Osteoblast (primary cell): ENCODE results near the gene LAMTOR1. TPM values are rescaled to one million over a fixed set of nuclear protein-coding genes. Genes with fewer than 3 reads are reported as not detected.

ENCODE experiments used
- DNase-seq: peaks from one replicate; pipeline ENCODE4 v3.0.0; 2011; ENCODE audit warnings: low spot score, mixed read lengths; ENCODE audit not compliant: insufficient read length; ENCODE audit errors: missing footprints
- H2AFZ ChIP-seq: 2 replicates; pipeline ENCODE4 v1.6.0; 2011; ENCODE audit warnings: mild to moderate bottlenecking, low read length
- H3K27ac ChIP-seq: 2 replicates; pipeline ENCODE4 v1.5.1; 2011; ENCODE audit warnings: mild to moderate bottlenecking, low read depth, low read length, moderate library complexity
- H3K27me3 ChIP-seq: 2 replicates; pipeline ENCODE4 v1.6.0; 2012; ENCODE audit warnings: mild to moderate bottlenecking, control low read depth, inconsistent platforms, low read length, moderate library complexity; ENCODE audit not compliant: insufficient read depth
- H3K36me3 ChIP-seq: 2 replicates; pipeline ENCODE4 v1.5.1; 2011; ENCODE audit warnings: mild to moderate bottlenecking, low read length, control low read depth, moderate library complexity; ENCODE audit not compliant: insufficient read depth
- H3K4me1 ChIP-seq: 2 replicates; pipeline ENCODE4 v1.5.1; 2011; ENCODE audit warnings: mild to moderate bottlenecking, low read length, control low read depth, moderate library complexity; ENCODE audit not compliant: insufficient read depth
- H3K4me2 ChIP-seq: 2 replicates; pipeline ENCODE4 v1.6.0; 2011; ENCODE audit warnings: mild to moderate bottlenecking, low read length; ENCODE audit not compliant: insufficient read depth
- H3K4me3 ChIP-seq: fragments of 200-600 bp; sonication (generic); 3 replicates; pipeline ENCODE4 v1.5.1; 2012; ENCODE audit warnings: mild to moderate bottlenecking, low read length, inconsistent platforms; ENCODE audit not compliant: insufficient read depth
- H3K79me2 ChIP-seq: 2 replicates; pipeline ENCODE4 v1.6.0; 2012; ENCODE audit warnings: mild to moderate bottlenecking, low read length, control low read depth, inconsistent platforms; ENCODE audit not compliant: insufficient read depth
- H3K9me3 ChIP-seq: 2 replicates; pipeline ENCODE4 v1.5.1; 2011; ENCODE audit warnings: low read depth, low read length, control low read depth
- H4K20me1 ChIP-seq: 2 replicates; pipeline ENCODE4 v1.6.0; 2012; ENCODE audit warnings: mild to moderate bottlenecking, low read length, control low read depth; ENCODE audit not compliant: insufficient read depth
- CTCF ChIP-seq: IDR thresholded peaks from 2 replicates; pipeline ENCODE4 v1.5.1; 2011; ENCODE audit warnings: mild to moderate bottlenecking, low read depth, low read length, moderate library complexity; ENCODE audit errors: extremely low read depth
- total RNA-seq: library from RNA; depleted of rRNA; stranded (reverse); fragments of >200 nt; gene quantifications from 2 replicates; pipeline ENCODE4 v1.2.3, GENCODE V29; 2012

Gene LAMTOR1
- total RNA-seq, 1 donor, result 131 TPM

- no peak overlapping the region for H3K27ac ChIP-seq
- H3K4me3 ChIP-seq, result no peak overlapping the region
- no peak overlapping the region for H3K4me2 ChIP-seq
- H3K4me1 ChIP-seq, result peaks cover 3% of the 10 kb centered on the region
- no peak for TF ChIP-seq CTCF
- H3K79me2 ChIP-seq, result no peaks in the 10 kb centered on the region
- H3K9me3 ChIP-seq, result no peaks in the 10 kb centered on the region
- H3K36me3 ChIP-seq, result no peaks in the 10 kb centered on the region
- no peak overlapping the region for H2AFZ ChIP-seq
- no peaks in the 10 kb centered on the region for H3K27me3 ChIP-seq
- DNase-seq, result no peak
- H4K20me1 ChIP-seq, result no peaks in the 10 kb centered on the region
Observed at GRCh38 chr11:72123117-72123653, 20.1 kb upstream of the LAMTOR1 start.

DNA sequence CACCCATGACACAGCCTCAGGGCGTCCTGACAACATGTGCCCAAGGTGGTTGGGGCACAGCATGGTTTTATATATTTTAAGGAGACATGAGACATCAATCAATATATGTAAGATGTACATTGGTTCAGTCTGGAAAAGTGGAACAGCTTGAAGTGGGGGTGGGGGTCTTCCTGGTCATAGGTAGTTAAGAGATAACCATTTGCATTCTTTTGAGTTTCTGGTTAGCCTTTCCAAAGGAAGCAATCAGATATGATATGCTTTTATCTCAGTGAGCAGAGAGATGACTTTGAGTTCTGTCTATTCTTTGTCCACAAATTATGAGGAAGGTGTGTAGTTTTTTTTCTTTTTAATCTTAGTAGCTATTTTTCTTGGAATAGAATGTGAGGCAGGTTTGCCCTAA, 19.5 kb upstream of the LAMTOR1 start:
- no peak overlapping the region for H3K27ac ChIP-seq
- no peak for DNase-seq
- TF ChIP-seq CTCF, result no peak

DNA sequence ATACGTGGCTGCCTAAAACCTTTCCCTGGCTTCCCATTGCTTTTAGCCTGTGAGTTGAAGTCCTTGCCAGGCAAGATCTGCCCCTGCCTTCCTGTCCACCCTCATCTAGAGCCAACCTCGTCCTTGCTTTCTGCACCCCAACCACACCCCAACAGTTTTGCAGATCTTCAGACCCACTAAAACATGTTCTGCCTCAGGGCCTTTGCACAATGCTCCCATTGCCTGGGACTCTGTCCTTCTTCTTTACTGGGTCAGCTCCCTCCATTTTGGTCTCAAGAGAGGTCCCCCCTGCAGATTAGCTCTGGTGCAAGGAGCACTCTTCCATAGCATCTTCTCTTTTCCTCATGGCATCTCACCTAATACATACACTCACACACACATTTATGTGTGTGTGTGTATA, 17.8 kb upstream of the LAMTOR1 start:
- Histone ChIP-seq H3K9me3 (no peaks in the 10 kb centered on the region), H3K27ac (no peak overlapping the region), H2AFZ (no peak overlapping the region), H3K79me2 (peaks cover 2% of the 10 kb centered on the region), H3K4me3 (no peak overlapping the region), H3K36me3 (no peaks in the 10 kb centered on the region), H3K27me3 (no peaks in the 10 kb centered on the region), H4K20me1 (no peaks in the 10 kb centered on the region), H3K4me2 (no peak overlapping the region), H3K4me1 (peaks cover 3% of the 10 kb centered on the region)
- no peak for DNase-seq
- no peak for TF ChIP-seq CTCF

More for the DNA sequence above, 19.5 kb upstream of the LAMTOR1 start:
- Histone ChIP-seq H3K27me3 (no peaks in the 10 kb centered on the region), H3K9me3 (no peaks in the 10 kb centered on the region), H3K79me2 (no peaks in the 10 kb centered on the region), H3K4me1 (peaks cover 3% of the 10 kb centered on the region), H2AFZ (no peak overlapping the region), H3K36me3 (no peaks in the 10 kb centered on the region), H3K4me3 (no peak overlapping the region), H3K4me2 (no peak overlapping the region), H4K20me1 (no peaks in the 10 kb centered on the region)

DNA sequence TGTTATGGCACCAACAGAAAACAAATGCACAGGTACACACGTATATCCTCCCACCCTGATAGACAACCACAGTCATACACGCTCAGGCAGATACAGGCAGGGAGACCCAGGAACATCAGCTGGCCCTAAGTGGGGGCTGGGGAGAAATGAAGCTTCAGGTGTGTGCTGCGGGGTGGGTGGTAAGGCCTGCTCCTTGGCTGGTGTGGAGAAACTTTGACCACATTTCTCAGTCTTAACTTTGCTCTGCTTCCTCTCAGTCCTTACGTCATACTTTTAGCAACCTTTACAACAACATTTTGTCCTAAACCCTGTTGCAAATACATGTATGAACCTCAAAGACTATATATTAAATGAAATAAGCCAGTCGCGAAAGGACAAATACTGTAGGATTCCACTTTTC, 16.1 kb upstream of the LAMTOR1 start:
- Histone ChIP-seq H3K79me2 (peaks cover 8% of the 10 kb centered on the region), H3K4me3 (no peak overlapping the region), H3K4me2 (no peak overlapping the region), H3K36me3 (no peaks in the 10 kb centered on the region), H4K20me1 (no peaks in the 10 kb centered on the region), H3K27me3 (no peaks in the 10 kb centered on the region), H3K9me3 (no peaks in the 10 kb centered on the region), H3K4me1 (peaks cover 14% of the 10 kb centered on the region), H3K27ac (no peak overlapping the region), H2AFZ (no peak overlapping the region)
- no peak for TF ChIP-seq CTCF
- no peak for DNase-seq
